Activated gamma-delta T cell treated with anti-CD3 and anti-CD28 coated beads, Interleukin-2, amount 50 U/mL, for 16 hours (primary cell): ENCODE measurements around the gene EXOSC7.
"Not testable (repeated sequence)": the region's sequence is repeated elsewhere in the genome, so short reads cannot be mapped to it uniquely, and the experiment has no call there.

Source experiments
- DNase-seq: peaks from one replicate; pipeline ENCODE4 v3.0.0-alpha.2; 2020; ENCODE audit warnings: low read depth

The EXOSC7 gene

DNA sequence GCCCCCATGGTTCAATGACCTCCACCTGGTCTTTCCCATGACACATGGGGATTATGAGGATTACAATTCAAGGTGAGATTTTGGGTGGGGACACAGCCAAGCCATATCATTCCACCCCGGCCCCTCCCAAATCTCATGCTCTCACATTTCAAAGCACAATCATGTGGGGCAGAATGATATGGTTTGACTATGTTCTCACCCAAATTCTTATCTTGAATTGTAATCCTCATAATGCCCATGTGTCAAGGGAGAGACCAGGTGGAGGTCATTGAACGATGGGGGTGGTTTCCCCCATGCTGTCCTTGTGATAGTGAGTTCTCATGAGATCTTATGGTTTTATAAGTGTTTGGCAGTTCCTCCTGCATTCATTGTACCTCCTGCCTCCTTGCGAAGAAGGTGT is 47.6 kb downstream of the EXOSC7 start:
- DNase-seq = no peak

DNA sequence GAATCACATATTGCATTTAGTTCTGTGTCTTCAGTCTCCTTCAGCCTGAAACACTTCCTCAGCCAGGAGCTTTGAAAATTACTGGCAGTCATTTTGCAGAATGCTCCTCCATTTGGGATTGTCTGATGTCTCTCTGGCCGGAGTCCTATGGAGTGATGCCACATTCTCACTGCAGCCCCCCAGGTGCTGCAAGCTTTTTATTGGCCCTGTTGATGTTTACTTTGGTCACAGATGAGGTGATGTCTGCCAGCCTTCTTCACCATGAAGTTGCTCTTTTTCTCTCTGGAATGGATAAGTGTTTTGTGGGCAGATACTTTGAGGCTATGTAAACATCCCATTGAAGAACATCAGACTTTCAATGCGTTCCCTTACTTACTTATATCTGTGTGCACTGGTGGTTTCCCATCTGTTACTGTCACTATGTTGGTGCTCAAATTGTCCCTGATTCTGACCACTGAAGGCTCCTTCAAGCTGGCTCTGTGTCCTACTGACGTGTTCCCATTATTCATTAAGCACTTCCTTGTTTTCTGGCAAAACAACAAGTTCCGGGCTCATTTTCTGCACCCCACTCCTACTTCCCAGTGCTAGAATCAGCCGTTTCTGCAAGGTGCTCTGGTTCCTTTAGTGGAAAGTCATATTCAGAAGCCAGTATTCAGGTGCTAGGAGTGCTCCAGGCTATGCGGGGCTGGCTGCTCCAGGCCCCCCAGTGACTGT is 48.7 kb downstream of the EXOSC7 start:
- no peak for DNase-seq

DNA sequence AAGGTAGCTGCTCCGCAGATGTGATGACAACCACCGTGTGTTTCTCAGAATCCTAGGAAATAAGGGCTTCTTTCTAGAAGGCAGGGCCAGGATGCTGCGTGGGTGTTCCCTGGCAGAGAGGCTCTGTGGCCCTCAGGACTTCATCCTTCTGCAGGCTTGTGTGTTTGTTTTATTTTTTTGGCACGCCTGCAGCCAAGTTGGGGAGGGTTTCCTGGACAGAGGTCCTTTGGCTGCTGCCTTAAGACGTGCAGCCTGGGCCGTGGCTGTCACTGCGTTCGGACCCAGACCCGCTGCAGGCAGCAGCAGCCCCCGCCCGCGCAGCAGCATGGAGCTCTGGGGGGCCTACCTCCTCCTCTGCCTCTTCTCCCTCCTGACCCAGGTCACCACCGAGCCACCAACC is 50.0 kb downstream of the EXOSC7 start, which contains the start of gene CLEC3B:
CLEC3B (plus strand) TSS at position 266 of the 400 bp plus-strand sequence; CDS start at position 326, 60 bp downstream.
- no peak for DNase-seq

- no peak for DNase-seq
Measured at GRCh38 chr3:45026957-45027356, 50.9 kb downstream of the EXOSC7 start.

DNA sequence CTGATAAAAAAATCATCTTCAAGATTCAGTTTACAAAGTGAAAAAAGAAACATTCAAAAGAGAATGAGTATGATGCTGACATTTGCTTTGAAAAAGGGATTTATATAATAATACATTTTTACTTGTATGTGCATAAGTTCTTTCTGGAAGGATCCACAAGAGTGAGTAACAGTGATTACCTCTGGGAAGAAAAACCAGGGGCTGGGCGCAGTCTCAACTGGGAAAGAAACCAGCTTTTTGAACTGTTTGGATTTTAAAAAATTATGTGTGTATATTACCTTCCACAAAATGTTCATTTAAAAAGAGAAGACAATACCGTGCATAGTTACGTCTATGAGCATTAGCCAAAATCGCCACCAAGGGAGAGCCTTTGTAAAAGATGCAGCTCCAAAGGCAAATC is 51.4 kb downstream of the EXOSC7 start:
- no peak for DNase-seq

DNA sequence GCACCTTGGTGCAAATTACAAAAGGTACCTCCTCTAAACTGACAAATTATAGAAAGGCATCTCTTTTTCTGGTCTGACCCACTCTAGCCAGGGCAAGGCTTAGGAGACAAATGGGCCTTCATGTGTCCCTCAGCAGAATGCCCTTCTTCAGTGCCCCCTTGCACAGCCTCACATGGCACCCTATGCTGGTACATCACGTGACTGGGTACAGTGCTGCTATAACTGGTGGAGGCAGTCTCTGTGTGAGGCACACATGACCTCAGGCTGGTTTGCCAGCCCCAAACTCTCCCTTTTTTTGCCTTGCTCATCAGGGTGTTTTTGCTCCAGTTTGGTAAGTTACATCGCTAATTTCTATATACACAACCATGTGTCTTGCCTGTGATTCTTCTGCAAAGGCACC is 53.2 kb downstream of the EXOSC7 start:
- DNase-seq = no peak

DNA sequence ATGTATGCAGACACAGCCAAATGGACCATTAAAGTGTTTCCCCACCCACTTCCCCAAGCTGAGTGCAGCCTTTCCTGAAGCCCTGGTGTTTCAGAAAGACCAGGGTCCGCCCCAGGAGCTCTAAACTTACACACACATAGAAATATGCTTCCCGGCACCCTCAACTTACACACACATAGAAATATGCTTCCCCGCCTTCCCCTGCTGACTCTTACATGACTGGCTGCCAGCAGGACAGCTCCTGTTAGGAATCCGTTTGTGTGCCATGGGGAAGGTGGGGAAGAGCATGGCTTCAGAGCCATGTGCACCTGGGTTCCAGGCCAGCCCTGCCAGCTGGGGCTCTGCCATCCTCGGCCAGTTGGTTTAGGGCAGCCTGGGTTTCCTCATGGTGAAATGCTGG is 53.6 kb downstream of the EXOSC7 start:
- DNase-seq = no peak

DNA sequence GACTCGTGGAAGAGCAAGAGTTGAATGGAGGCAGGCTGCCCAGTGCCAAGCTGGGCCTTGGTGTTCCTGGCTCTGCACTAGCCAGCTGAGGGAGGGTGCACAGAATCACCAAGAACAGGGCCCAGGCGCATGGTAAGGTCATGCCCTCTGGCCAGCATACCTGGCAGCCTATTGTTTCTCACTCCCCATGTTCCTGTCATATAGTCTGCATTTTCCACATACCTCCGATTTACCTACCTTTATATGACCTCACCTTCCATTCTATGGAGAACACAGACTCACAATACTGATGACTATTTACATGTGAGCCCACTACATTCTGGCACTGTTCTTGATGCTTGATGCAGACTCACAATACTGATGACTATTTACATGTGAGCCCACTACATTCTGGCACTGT is 55.5 kb downstream of the EXOSC7 start:
- DNase-seq = no peak

- DNase-seq = no peak
Measured at GRCh38 chr3:45032113-45032512, 56.1 kb downstream of the EXOSC7 start.

- no peak for DNase-seq
Measured at GRCh38 chr3:45033791-45034190, 57.7 kb downstream of the EXOSC7 start.

- DNase-seq = no peak
Measured at GRCh38 chr3:45034612-45035252, 58.7 kb downstream of the EXOSC7 start.

GRCh38 chr3:45035441-45036301 is 59.6 kb downstream of the EXOSC7 start:
- DNase-seq = no peak

DNA sequence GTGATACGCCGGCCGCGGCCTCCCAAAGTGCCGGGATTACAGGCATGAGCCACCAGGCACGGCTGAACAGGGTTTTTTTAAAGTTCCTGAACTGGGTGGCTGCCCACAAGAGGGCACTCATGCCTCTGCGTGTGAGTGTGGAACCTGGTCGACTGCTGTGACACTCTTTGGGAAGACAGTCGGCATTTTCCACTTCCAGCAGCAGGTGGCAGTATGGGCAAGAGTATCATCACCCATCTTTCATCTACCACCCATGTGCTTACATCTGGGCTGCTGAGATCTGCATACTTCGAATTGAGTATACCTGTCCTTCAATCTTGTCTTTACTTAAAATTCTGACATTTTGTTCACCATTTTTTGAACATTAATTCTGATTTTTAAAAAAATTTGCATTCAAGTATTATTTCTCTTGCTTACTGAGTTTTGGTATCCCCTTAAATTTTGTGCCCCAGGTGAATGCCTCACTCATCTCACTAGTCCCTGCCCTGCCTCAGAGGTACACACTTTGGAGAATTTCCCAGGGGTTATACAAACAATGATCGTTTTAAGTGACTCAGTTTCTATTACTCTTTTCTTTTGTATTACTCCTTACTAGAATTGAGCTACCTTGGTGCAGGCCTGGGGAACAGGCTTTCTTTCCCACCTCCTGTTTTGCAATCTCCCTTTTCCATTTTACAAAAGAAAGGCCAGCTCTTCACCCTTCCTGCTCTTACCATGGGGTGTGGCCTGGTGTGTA is 61.8 kb downstream of the EXOSC7 start:
- DNase-seq = peak; percentile 82

DNA sequence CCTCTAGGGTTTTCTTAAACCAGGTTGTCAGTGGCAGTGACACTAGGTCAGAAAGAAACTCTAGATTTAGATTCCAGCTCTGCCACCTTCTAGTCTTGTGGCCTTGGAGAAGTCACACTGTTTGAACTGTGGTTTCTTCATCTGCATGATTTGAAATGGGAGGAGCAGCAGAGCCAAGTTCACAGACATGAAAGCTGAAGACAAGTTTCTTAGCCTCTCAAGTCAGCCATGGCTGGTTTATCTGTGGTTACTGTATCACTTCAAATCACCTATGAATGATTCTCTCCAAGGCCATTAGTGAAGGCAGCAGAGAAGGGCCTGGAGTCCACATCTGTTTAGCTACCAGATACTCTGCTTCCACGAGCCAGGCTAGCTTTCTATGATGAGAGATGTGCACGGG is 65.6 kb downstream of the EXOSC7 start:
- DNase-seq = no peak

- DNase-seq = no peak
Measured at GRCh38 chr3:45042162-45042561, 66.1 kb downstream of the EXOSC7 start.

- DNase-seq = no peak
Measured at GRCh38 chr3:45043728-45044299, 67.8 kb downstream of the EXOSC7 start.

DNA sequence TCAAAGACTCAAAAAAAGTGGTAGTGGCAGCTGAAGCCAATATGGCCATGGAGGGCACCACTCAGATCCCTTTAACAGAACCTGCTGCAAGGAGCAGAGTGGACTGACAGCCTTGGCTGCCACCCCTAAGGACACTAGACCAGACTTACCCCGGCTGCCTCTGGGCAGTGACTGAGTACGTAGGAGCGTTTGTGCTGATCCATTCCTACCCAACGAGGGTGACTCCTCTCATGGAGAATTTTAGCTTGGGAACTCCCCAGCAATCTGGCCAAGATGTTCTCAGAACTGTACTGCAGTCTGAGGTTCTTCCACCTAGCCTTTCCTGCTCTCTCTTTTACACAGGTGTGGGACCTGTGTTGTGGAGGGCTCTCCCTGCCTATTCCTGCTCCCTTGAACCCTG is 72.2 kb downstream of the EXOSC7 start:
- no peak for DNase-seq

- DNase-seq = no peak
Measured at GRCh38 chr3:45049807-45050206, 73.8 kb downstream of the EXOSC7 start.

GRCh38 chr3:45051685-45052084 is 75.6 kb downstream of the EXOSC7 start:
- no peak for DNase-seq

- not testable (repeated sequence) for DNase-seq
Measured at GRCh38 chr3:45053805-45054195, 77.8 kb downstream of the EXOSC7 start.

DNA sequence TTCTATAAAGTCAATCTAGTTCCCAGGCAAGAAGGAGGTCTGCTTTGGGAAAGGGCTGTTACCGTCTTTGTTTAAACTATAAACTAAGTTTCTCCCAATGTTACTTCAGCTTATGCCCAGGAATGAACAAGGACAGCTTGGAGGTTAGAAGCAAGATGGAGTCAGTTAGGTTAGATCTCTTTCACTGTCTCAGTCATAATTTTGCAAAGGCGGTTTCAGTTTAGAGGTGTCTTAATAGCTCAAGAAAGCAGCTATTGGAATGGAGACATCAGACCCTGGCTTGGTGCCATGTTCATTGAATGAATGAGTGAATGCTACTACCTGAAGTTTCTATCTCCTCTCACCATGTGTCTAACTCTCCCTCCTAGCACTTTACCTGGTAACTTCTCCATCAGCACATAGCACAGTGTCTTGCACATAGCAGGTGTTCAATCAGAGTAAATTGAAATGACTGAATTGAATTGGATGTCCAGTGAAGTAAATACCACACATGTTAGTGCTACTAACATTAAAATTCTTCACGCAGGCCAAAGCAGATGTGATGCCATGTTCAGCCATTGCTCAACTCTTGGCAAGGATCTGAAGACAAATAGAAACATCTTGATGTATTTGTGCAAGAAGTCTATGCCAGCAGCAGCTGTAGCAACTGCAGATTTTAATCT is 78.3 kb downstream of the EXOSC7 start:
- no peak for DNase-seq
